Measurements from ENCODE around the gene MNT. TPM values are rescaled to one million over a fixed set of nuclear protein-coding genes. Genes with fewer than 3 reads are reported as not detected.

MNT gene
- total and polyA plus RNA-seq, 11 donors, result 4.1 to 20.4 (median 9.8) TPM

GRCh38 chr17:2373179-2373578 lies 27.7 kb downstream of the MNT start:
- no peaks in the 10 kb centered on the region for H3K27me3 ChIP-seq
- DNase-seq (no peak), ATAC-seq (no peak)
- H3K36me3 ChIP-seq, result peaks cover 0 to 67% (median 56%) of the 10 kb centered on the region in 9 donors
- H3K27ac ChIP-seq, result no peak overlapping the region
- 94 to 98% (median 96%) methylated on average over 15 to 18 of the region's 18 CpGs for WGBS, 4 donors
- intact Hi-C loops (cut with DNase I), result no loop called here
- no peaks in the 10 kb centered on the region for H3K9me3 ChIP-seq
- peaks cover 0 to 19% (median 9%) of the 10 kb centered on the region in 12 donors for H3K4me1 ChIP-seq
- H3K4me3 ChIP-seq, result no peak overlapping the region
- TF ChIP-seq CTCF (IDR thresholded peaks at IDR 0.05), result no peak
- no peak for TF ChIP-seq POLR2A (IDR thresholded peaks at IDR 0.05)

- H3K27me3 ChIP-seq, result no peaks in the 10 kb centered on the region
- peaks cover 0 to 64% (median 52%) of the 10 kb centered on the region in 9 donors for H3K36me3 ChIP-seq
- no peaks in the 10 kb centered on the region for H3K9me3 ChIP-seq
- ATAC-seq, result no peak
- H3K4me3 ChIP-seq, result no peak overlapping the region
- peak in 1 of 5 donors; percentile 60 for DNase-seq
- no peak overlapping the region for H3K27ac ChIP-seq
- H3K4me1 ChIP-seq, result peaks cover 0 to 24% (median 13%) of the 10 kb centered on the region in 12 donors
- 88 to 94% (median 93%) methylated on average over 13 to 16 of the region's 16 CpGs for WGBS, 4 donors
- TF ChIP-seq POLR2A (IDR thresholded peaks at IDR 0.05), result no peak
- intact Hi-C loops (cut with DNase I), result no loop called here
Observed at GRCh38 chr17:2372681-2373080, 28.2 kb downstream of the MNT start.

- no peak overlapping the region for H3K27ac ChIP-seq
- H3K9me3 ChIP-seq, result no peaks in the 10 kb centered on the region
- peak in 1 of 5 donors; percentile 60 for DNase-seq
- H3K36me3 ChIP-seq, result peaks cover 0 to 63% (median 47%) of the 10 kb centered on the region in 9 donors
- peaks cover 0 to 29% (median 15%) of the 10 kb centered on the region in 12 donors for H3K4me1 ChIP-seq
- intact Hi-C loops (cut with DNase I), result no loop called here
- TF ChIP-seq CTCF (IDR thresholded peaks at IDR 0.05) (no peak), POLR2A (IDR thresholded peaks at IDR 0.05) (no peak)
- H3K27me3 ChIP-seq, result no peaks in the 10 kb centered on the region
- H3K4me3 ChIP-seq, result no peak overlapping the region
- no peak for ATAC-seq
- WGBS, 4 donors, result 91 to 97% (median 96%) methylated on average over 17 to 26 of the region's 26 CpGs
Observed at GRCh38 chr17:2372180-2372579, 28.7 kb downstream of the MNT start.

- no peaks in the 10 kb centered on the region for H3K9me3 ChIP-seq
- ATAC-seq (no peak), DNase-seq (no peak)
- H3K4me3 ChIP-seq, result no peak overlapping the region
- H3K36me3 ChIP-seq, result peaks cover 0 to 60% (median 43%) of the 10 kb centered on the region in 9 donors
- no peaks in the 10 kb centered on the region for H3K27me3 ChIP-seq
- H3K4me1 ChIP-seq, result peaks cover 0 to 29% (median 15%) of the 10 kb centered on the region in 12 donors
- TF ChIP-seq CTCF (IDR thresholded peaks at IDR 0.05) (no peak), POLR2A (IDR thresholded peaks at IDR 0.05) (no peak)
- 95 to 97% (median 96%) methylated on average over 26 to 30 of the region's 30 CpGs for WGBS, 4 donors
- H3K27ac ChIP-seq, result no peak overlapping the region
- intact Hi-C loops (cut with DNase I), result no loop called here
Observed at GRCh38 chr17:2371183-2372130, 29.4 kb downstream of the MNT start.
